ENCODE results near the gene CD59.
"Not testable (repeated sequence)": the region's sequence is repeated elsewhere in the genome, so short reads cannot be mapped to it uniquely, and the experiment has no call there.

The CD59 gene

GRCh38 chr11:33713856-33714398, 22.3 kb downstream of the CD59 start:
- no peak for DNase-seq (ENCODE audit: low read depth in 3 of 3)

GRCh38 chr11:33713151-33713855, 22.9 kb downstream of the CD59 start:
- no peak for DNase-seq (ENCODE audit: low read depth in 3 of 3)

GRCh38 chr11:33712436-33712835, 23.8 kb downstream of the CD59 start:
- DNase-seq (ENCODE audit: low read depth in 3 of 3) = no peak

GRCh38 chr11:33709466-33709865, 26.8 kb downstream of the CD59 start:
- no peak for DNase-seq (ENCODE audit: low read depth in 3 of 3)

GRCh38 chr11:33708985-33709384, 27.2 kb downstream of the CD59 start:
- no peak for DNase-seq (ENCODE audit: low read depth in 3 of 3)

- not testable (repeated sequence) for DNase-seq (ENCODE audit: low read depth in 3 of 3)
Observed at GRCh38 chr11:33707831-33708230, 28.4 kb downstream of the CD59 start.

GRCh38 chr11:33706966-33707365, 29.3 kb downstream of the CD59 start:
- DNase-seq (ENCODE audit: low read depth in 3 of 3) = no peak

GRCh38 chr11:33706546-33706945, 29.7 kb downstream of the CD59 start:
- no peak for DNase-seq (ENCODE audit: low read depth in 3 of 3)

- DNase-seq (ENCODE audit: low read depth in 3 of 3) = no peak
Observed at GRCh38 chr11:33704240-33705002, 31.8 kb downstream of the CD59 start.

- no peak for DNase-seq (ENCODE audit: low read depth in 3 of 3)
Observed at GRCh38 chr11:33703788-33704187, 32.4 kb downstream of the CD59 start.

- no peak for DNase-seq (ENCODE audit: low read depth in 3 of 3)
Observed at GRCh38 chr11:33703234-33703633, 33.0 kb downstream of the CD59 start.

GRCh38 chr11:33701302-33702230, 34.7 kb downstream of the CD59 start:
- DNase-seq (ENCODE audit: low read depth in 3 of 3) = no peak

GRCh38 chr11:33700502-33701271, 35.5 kb downstream of the CD59 start, which contains the start of gene C11orf91:
Gene C11orf91, minus strand, starts transcription at chr11:33700826. Its CDS starts 86 bp downstream, at chr11:33700740.
- DNase-seq (ENCODE audit: low read depth in 3 of 3) = peak; percentile 82 to 94 (median 92)

GRCh38 chr11:33700063-33700501, 36.1 kb downstream of the CD59 start:
- no peak for DNase-seq (ENCODE audit: low read depth in 3 of 3)

GRCh38 chr11:33699515-33700062, 36.6 kb downstream of the CD59 start:
- DNase-seq (ENCODE audit: low read depth in 3 of 3) = no peak

GRCh38 chr11:33698921-33699320, 37.3 kb downstream of the CD59 start:
- DNase-seq (ENCODE audit: low read depth in 3 of 3) = no peak

GRCh38 chr11:33697997-33698396, 38.2 kb downstream of the CD59 start:
- no peak for DNase-seq (ENCODE audit: low read depth in 3 of 3)

- no peak for DNase-seq (ENCODE audit: low read depth in 3 of 3)
Observed at GRCh38 chr11:33696931-33697638, 39.1 kb downstream of the CD59 start.

- DNase-seq (ENCODE audit: low read depth in 3 of 3) = no peak
Observed at GRCh38 chr11:33696411-33696810, 39.8 kb downstream of the CD59 start.

GRCh38 chr11:33695051-33695566, 41.1 kb downstream of the CD59 start:
- no peak for DNase-seq (ENCODE audit: low read depth in 3 of 3)

All from stimulated activated CD4-positive, alpha-beta T cell treated with anti-CD3 and anti-CD28 coated beads, TNF-alpha, amount 100 ng/mL, for 24 hours (primary cell).